ENCODE results near the gene SELENBP1. TPM values are rescaled to one million over a fixed set of nuclear protein-coding genes. Genes with fewer than 3 reads are reported as not detected.

Gene SELENBP1
- total RNA-seq, 2 experiments from 2014 or later, result not detected

- Mint-ChIP-seq H3K4me3 (peak overlapping the region; percentile 93), H3K4me1 (ENCODE audit: low read depth) (peaks cover 31% of the 10 kb centered on the region), H3K9me3 (no peaks in the 10 kb centered on the region), H3K27ac (peak overlapping the region; percentile 96), H3K36me3 (ENCODE audit: low read depth) (peaks cover 13% of the 10 kb centered on the region), H3K27me3 (ENCODE audit: low read depth) (no peaks in the 10 kb centered on the region)
- CTCF ChIA-PET, result interaction anchor here (0.8 to 5.2 kb wide), 7 partner anchors 10 to 47 kb away, joined by 3 to 49 read pairs (median 5); no protein-coding TSS in a partner anchor
- intact Hi-C loops (cut with micrococcal nuclease), result loop anchor here (1.0 to 5.0 kb wide), 11 partner anchors 13 to 699 kb away; partner anchors contain the start of genes ARNT, ENSA, GABPB2 and MRPL9
- no peak for DNase-seq
Measured at GRCh38 chr1:151327903-151328674, 44.4 kb downstream of the SELENBP1 start.

GRCh38 chr1:151327223-151327902 is 45.1 kb downstream of the SELENBP1 start, which contains the start of gene PI4KB:
PI4KB (minus strand) TSS chr1:151327416; CDS start chr1:151316481, 10,935 bp downstream.
- Mint-ChIP-seq H3K27ac (peak within 1 kb of the TSS; percentile 96), H3K27me3 (ENCODE audit: low read depth) (no peaks in the 10 kb centered on the region), H3K4me1 (ENCODE audit: low read depth) (peaks cover 35% of the 10 kb centered on the region), H3K36me3 (ENCODE audit: low read depth) (peaks cover 17% of the 10 kb centered on the region), H3K4me3 (peak within 1 kb of the TSS; percentile 93), H3K9me3 (no peaks in the 10 kb centered on the region)
- DNase-seq, result peak; percentile 96
- intact Hi-C loops (cut with micrococcal nuclease), result loop anchor here (1.0 to 5.0 kb wide), 11 partner anchors 14 to 698 kb away; partner anchors contain the start of genes ARNT, ENSA, GABPB2 and MRPL9
- CTCF ChIA-PET, result interaction anchor here (0.6 to 5.2 kb wide), 8 partner anchors 11 to 134 kb away, joined by 3 to 49 read pairs (median 4); no protein-coding TSS in a partner anchor

GRCh38 chr1:151326619-151327222 is 45.8 kb downstream of the SELENBP1 start:
- H3K4me3 Mint-ChIP-seq, result peak overlapping the region; percentile 93
- peak overlapping the region; percentile 96 for H3K27ac Mint-ChIP-seq
- intact Hi-C loops (cut with micrococcal nuclease), result loop anchor here (1.0 to 5.0 kb wide), 11 partner anchors 15 to 697 kb away; partner anchors contain the start of genes ARNT, ENSA, GABPB2 and MRPL9
- H3K4me1 Mint-ChIP-seq (ENCODE audit: low read depth), result peaks cover 41% of the 10 kb centered on the region
- peak; percentile 80 for DNase-seq
- no peaks in the 10 kb centered on the region for H3K27me3 Mint-ChIP-seq (ENCODE audit: low read depth)
- CTCF ChIA-PET, result interaction anchor here (0.6 to 5.2 kb wide), 6 partner anchors 14 to 134 kb away, joined by 3 to 49 read pairs (median 12); no protein-coding TSS in a partner anchor
- peaks cover 17% of the 10 kb centered on the region for H3K36me3 Mint-ChIP-seq (ENCODE audit: low read depth)
- no peaks in the 10 kb centered on the region for H3K9me3 Mint-ChIP-seq

GRCh38 chr1:151325646-151326429 is 46.7 kb downstream of the SELENBP1 start:
- DNase-seq, result no peak
- no peaks in the 10 kb centered on the region for H3K9me3 Mint-ChIP-seq
- no peaks in the 10 kb centered on the region for H3K27me3 Mint-ChIP-seq (ENCODE audit: low read depth)
- peak overlapping the region; percentile 96 for H3K27ac Mint-ChIP-seq
- H3K4me1 Mint-ChIP-seq (ENCODE audit: low read depth), result peaks cover 42% of the 10 kb centered on the region
- intact Hi-C loops (cut with micrococcal nuclease), result loop anchor here (2.0 to 5.0 kb wide), 3 partner anchors 129 to 449 kb away; partner anchors contain the start of genes ARNT, GABPB2 and PIP5K1A
- CTCF ChIA-PET, result interaction anchor here (0.9 to 5.2 kb wide), 4 partner anchors 14 to 44 kb away, joined by 3 to 49 read pairs (median 16); partner anchors contain the start of gene ZNF687
- peaks cover 19% of the 10 kb centered on the region for H3K36me3 Mint-ChIP-seq (ENCODE audit: low read depth)
- H3K4me3 Mint-ChIP-seq, result peak overlapping the region; percentile 93

GRCh38 chr1:151325231-151325630 is 47.3 kb downstream of the SELENBP1 start:
- peaks cover 23% of the 10 kb centered on the region for H3K36me3 Mint-ChIP-seq (ENCODE audit: low read depth)
- H3K9me3 Mint-ChIP-seq, result no peaks in the 10 kb centered on the region
- H3K4me1 Mint-ChIP-seq (ENCODE audit: low read depth), result peaks cover 48% of the 10 kb centered on the region
- no peak overlapping the region for H3K4me3 Mint-ChIP-seq
- no peaks in the 10 kb centered on the region for H3K27me3 Mint-ChIP-seq (ENCODE audit: low read depth)
- DNase-seq, result no peak
- H3K27ac Mint-ChIP-seq, result no peak overlapping the region
- intact Hi-C loops (cut with micrococcal nuclease), result loop anchor here (5.0 kb wide), 2 partner anchors 128 to 448 kb away; partner anchors contain the start of genes ARNT and PIP5K1A
- CTCF ChIA-PET, result interaction anchor here (0.7 to 1.0 kb wide), 3 partner anchors 13 to 43 kb away, joined by 3 read pairs; partner anchors contain the start of gene ZNF687

- intact Hi-C loops (cut with micrococcal nuclease), result no loop called here
- Mint-ChIP-seq H3K27me3 (ENCODE audit: low read depth) (no peaks in the 10 kb centered on the region), H3K4me3 (no peak overlapping the region), H3K9me3 (no peaks in the 10 kb centered on the region), H3K27ac (no peak overlapping the region), H3K36me3 (ENCODE audit: low read depth) (peaks cover 23% of the 10 kb centered on the region), H3K4me1 (ENCODE audit: low read depth) (peaks cover 50% of the 10 kb centered on the region)
- CTCF ChIA-PET, result interaction anchor here (0.6 to 1.4 kb wide), 5 partner anchors 13 to 61 kb away, joined by 3 read pairs; no protein-coding TSS in a partner anchor
- DNase-seq, result no peak
Measured at GRCh38 chr1:151324390-151324930, 48.0 kb downstream of the SELENBP1 start.

- H3K9me3 Mint-ChIP-seq, result no peaks in the 10 kb centered on the region
Measured at GRCh38 chr1:151318975-151319374, 53.5 kb downstream of the SELENBP1 start.

GRCh38 chr1:151315565-151316235 is 56.8 kb downstream of the SELENBP1 start:
- intact Hi-C loops (cut with micrococcal nuclease), result no loop called here
- peaks cover 43% of the 10 kb centered on the region for H3K4me1 Mint-ChIP-seq (ENCODE audit: low read depth)
- H3K27me3 Mint-ChIP-seq (ENCODE audit: low read depth), result no peaks in the 10 kb centered on the region

More at GRCh38 chr1:151318975-151319374, 53.5 kb downstream of the SELENBP1 start:
- no peak for DNase-seq
- peaks cover 28% of the 10 kb centered on the region for H3K4me1 Mint-ChIP-seq (ENCODE audit: low read depth)
- intact Hi-C loops (cut with micrococcal nuclease), result no loop called here
- CTCF ChIA-PET, result no interaction called here
- H3K36me3 Mint-ChIP-seq (ENCODE audit: low read depth), result peaks cover 21% of the 10 kb centered on the region
- no peaks in the 10 kb centered on the region for H3K27me3 Mint-ChIP-seq (ENCODE audit: low read depth)
- H3K4me3 Mint-ChIP-seq, result no peak overlapping the region
- no peak overlapping the region for H3K27ac Mint-ChIP-seq

More at GRCh38 chr1:151315565-151316235, 56.8 kb downstream of the SELENBP1 start:
- CTCF ChIA-PET, result interaction anchor here (0.7 to 3.3 kb wide), 3 partner anchors 14 to 233 kb away, joined by 3 to 10 read pairs (median 4); no protein-coding TSS in a partner anchor
- H3K36me3 Mint-ChIP-seq (ENCODE audit: low read depth), result peaks cover 18% of the 10 kb centered on the region
- no peaks in the 10 kb centered on the region for H3K9me3 Mint-ChIP-seq
- H3K4me3 Mint-ChIP-seq, result no peak overlapping the region
- no peak for DNase-seq
- no peak overlapping the region for H3K27ac Mint-ChIP-seq
